ENCODE results near the gene FIGN. TPM values are rescaled to one million over a fixed set of nuclear protein-coding genes. Genes with fewer than 3 reads are reported as not detected.

FIGN gene
- total RNA-seq, 1 experiment from 2014 or later = 1.5 TPM

DNA sequence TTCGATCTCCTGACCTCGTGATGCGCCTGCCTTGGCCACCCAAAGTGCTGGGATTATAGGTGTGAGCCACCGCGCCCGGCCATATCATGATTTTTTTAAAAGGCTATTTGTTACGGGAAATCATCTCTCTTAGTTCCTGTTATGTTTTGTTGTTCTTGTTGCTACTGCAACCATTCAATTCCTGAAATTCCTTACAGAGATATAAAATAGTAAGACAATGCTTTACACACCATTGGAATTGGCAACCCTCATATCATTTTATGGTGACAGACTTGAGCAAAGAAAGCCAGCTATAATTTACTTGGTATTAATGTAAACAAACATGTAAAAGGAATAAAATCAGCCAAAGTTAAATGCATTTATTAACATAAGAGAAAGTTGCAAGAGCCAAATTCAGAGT lies 163.0 kb downstream of the FIGN start:
- H3K27ac ChIP-seq (ENCODE audit: low read length) = no peak overlapping the region
- H3F3A ChIP-seq (ENCODE audit: low read length, unreplicated experiment) = no peaks in the 10 kb centered on the region
- ChIA-PET POLR2A (ENCODE audit: unreplicated experiment) (no interaction called here), CTCF (no interaction called here)
- H3K79me2 ChIP-seq (ENCODE audit: low read length) = no peaks in the 10 kb centered on the region
- H2AFZ ChIP-seq (ENCODE audit: low read length) = no peak overlapping the region
- TF ChIP-seq EZH2 (IDR thresholded peaks at IDR 0.05; ENCODE audit: low read length, unreplicated experiment) (no peak), EZH2phosphoT487 (IDR thresholded peaks at IDR 0.05; ENCODE audit: borderline replicate concordance, low read length) (no peak)
- TF ChIP-seq, protein P1, sequence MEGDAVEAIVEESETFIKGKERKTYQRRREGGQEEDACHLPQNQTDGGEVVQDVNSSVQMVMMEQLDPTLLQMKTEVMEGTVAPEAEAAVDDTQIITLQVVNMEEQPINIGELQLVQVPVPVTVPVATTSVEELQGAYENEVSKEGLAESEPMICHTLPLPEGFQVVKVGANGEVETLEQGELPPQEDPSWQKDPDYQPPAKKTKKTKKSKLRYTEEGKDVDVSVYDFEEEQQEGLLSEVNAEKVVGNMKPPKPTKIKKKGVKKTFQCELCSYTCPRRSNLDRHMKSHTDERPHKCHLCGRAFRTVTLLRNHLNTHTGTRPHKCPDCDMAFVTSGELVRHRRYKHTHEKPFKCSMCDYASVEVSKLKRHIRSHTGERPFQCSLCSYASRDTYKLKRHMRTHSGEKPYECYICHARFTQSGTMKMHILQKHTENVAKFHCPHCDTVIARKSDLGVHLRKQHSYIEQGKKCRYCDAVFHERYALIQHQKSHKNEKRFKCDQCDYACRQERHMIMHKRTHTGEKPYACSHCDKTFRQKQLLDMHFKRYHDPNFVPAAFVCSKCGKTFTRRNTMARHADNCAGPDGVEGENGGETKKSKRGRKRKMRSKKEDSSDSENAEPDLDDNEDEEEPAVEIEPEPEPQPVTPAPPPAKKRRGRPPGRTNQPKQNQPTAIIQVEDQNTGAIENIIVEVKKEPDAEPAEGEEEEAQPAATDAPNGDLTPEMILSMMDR (conservative IDR thresholded peaks at IDR 0.05; ENCODE audit: low read depth, low read length) = no peak
- no peaks in the 10 kb centered on the region for H4K20me1 ChIP-seq (ENCODE audit: low read length)
- no TSS peak for BruUV-seq (replicated peaks)
- H3K36me3 ChIP-seq (ENCODE audit: low read depth, low read length) = no peaks in the 10 kb centered on the region
- no peak overlapping the region for H3K4me3 ChIP-seq (ENCODE audit: low read length)
- H3K4me1 ChIP-seq (ENCODE audit: insufficient read depth, low read length) = no peaks in the 10 kb centered on the region
- no peak overlapping the region for H3K4me2 ChIP-seq (ENCODE audit: low read length)
- H3K27me3 ChIP-seq (ENCODE audit: low read length) = no peaks in the 10 kb centered on the region
- no peaks in the 10 kb centered on the region for H3K9me3 ChIP-seq (ENCODE audit: low read length)
- DNase-seq (no peak), ATAC-seq (no peak)
- no peaks in the 10 kb centered on the region for H3K9me2 ChIP-seq (replicated peaks; ENCODE audit: low read length)
- no peak overlapping the region for H3K9ac ChIP-seq (ENCODE audit: low read length)
- intact Hi-C loops (cut with micrococcal nuclease) = no loop called here

DNA sequence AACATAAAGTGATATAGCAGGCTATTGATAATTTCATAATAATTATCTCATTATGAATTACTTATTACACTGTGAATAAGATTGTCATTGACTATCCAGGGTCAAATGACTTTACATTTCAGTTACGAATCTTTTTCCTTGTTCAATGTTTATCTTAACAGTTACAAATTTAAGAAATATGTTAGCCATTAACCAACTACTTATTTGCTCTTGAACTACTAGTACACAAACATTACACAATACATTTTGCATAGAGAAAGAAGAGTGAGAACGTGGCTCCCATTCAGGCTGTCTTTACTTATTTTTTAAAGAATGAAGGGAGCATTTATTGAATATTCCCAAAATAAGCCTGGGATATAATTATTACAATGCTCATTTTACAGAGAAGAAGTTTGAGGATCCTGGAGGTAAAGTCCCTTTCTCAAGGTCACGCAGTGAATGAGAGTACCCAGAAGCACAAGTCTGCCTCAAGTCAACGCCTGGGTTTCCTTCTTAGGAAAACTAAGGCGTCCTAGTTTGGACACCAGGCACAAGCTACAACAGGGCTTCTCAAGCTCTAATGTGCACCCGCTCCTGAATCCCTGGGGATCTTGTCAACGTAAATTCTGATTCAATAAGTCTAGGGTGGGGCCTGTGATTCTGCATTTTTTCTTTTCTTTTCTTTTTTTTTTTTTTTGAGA lies 164.2 kb downstream of the FIGN start:
- Histone ChIP-seq H2AFZ (ENCODE audit: low read length) (no peak overlapping the region), H3K9me2 (replicated peaks; ENCODE audit: low read length) (no peaks in the 10 kb centered on the region), H3K36me3 (ENCODE audit: low read depth, low read length) (no peaks in the 10 kb centered on the region), H3F3A (ENCODE audit: low read length, unreplicated experiment) (no peaks in the 10 kb centered on the region), H4K20me1 (ENCODE audit: low read length) (no peaks in the 10 kb centered on the region), H3K4me3 (ENCODE audit: low read length) (no peak overlapping the region), H3K27me3 (ENCODE audit: low read length) (no peaks in the 10 kb centered on the region), H3K9me3 (ENCODE audit: low read length) (no peaks in the 10 kb centered on the region), H3K4me2 (ENCODE audit: low read length) (no peak overlapping the region), H3K79me2 (ENCODE audit: low read length) (no peaks in the 10 kb centered on the region), H3K4me1 (ENCODE audit: insufficient read depth, low read length) (no peaks in the 10 kb centered on the region), H3K9ac (ENCODE audit: low read length) (no peak overlapping the region), H3K27ac (ENCODE audit: low read length) (no peak overlapping the region)
- CTCF ChIA-PET = no interaction called here
- no peak for DNase-seq
- no TSS peak for BruUV-seq (replicated peaks)
- ATAC-seq = no peak
- POLR2A ChIA-PET (ENCODE audit: unreplicated experiment) = no interaction called here
- intact Hi-C loops (cut with micrococcal nuclease) = no loop called here
- TF ChIP-seq, protein P1 (conservative IDR thresholded peaks at IDR 0.05; ENCODE audit: low read depth, low read length) = no peak

DNA sequence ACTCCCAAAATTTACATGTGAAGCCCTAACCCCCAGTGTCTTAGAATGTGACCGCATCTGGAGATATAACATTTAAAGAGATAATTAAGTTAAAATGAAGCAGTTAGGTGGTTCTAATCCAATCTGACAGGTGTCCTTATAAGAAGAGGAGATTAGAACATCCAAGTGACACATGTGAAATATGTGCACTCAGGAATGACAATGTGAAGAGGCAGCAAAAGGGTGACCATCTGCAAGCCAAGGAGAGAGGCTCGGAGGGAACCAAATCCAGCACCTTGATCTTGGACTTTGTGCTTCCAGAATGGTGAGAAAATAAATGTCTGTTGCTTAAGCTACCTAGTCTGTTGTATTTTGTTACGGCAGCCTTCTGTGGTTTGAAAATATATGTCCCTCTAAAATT lies 165.4 kb downstream of the FIGN start:
- BruUV-seq (replicated peaks) = no TSS peak
- Histone ChIP-seq H3K36me3 (ENCODE audit: low read depth, low read length) (no peaks in the 10 kb centered on the region), H3K9me3 (ENCODE audit: low read length) (no peaks in the 10 kb centered on the region), H3K4me3 (ENCODE audit: low read length) (no peak overlapping the region), H2AFZ (ENCODE audit: low read length) (no peak overlapping the region), H4K20me1 (ENCODE audit: low read length) (no peaks in the 10 kb centered on the region), H3K4me2 (ENCODE audit: low read length) (no peak overlapping the region), H3K9ac (ENCODE audit: low read length) (no peak overlapping the region), H3K79me2 (ENCODE audit: low read length) (no peaks in the 10 kb centered on the region), H3K4me1 (ENCODE audit: insufficient read depth, low read length) (no peaks in the 10 kb centered on the region), H3K27me3 (ENCODE audit: low read length) (no peaks in the 10 kb centered on the region), H3K9me2 (replicated peaks; ENCODE audit: low read length) (no peaks in the 10 kb centered on the region), H3K27ac (ENCODE audit: low read length) (no peak overlapping the region), H3F3A (ENCODE audit: low read length, unreplicated experiment) (no peaks in the 10 kb centered on the region)
- ATAC-seq (no peak), DNase-seq (no peak)
- TF ChIP-seq EZH2phosphoT487 (IDR thresholded peaks at IDR 0.05; ENCODE audit: borderline replicate concordance, low read length) (no peak), EZH2 (IDR thresholded peaks at IDR 0.05; ENCODE audit: low read length, unreplicated experiment) (no peak)
- TF ChIP-seq, protein P1 (conservative IDR thresholded peaks at IDR 0.05; ENCODE audit: low read depth, low read length) = no peak
- ChIA-PET CTCF (no interaction called here), POLR2A (ENCODE audit: unreplicated experiment) (no interaction called here)
- intact Hi-C loops (cut with micrococcal nuclease) = no loop called here
